Suprapubic skin (tissue), 4 donors: ENCODE results near the gene LZTS3.

ENCODE experiments used
- CTCF ChIP-seq, 2 donors: fragments of 200-600 bp in 1 of 2; fragments of 450-650 bp in 1 of 2; sonication (generic) in 1 of 2; IDR thresholded peaks; one replicate each; pipeline ENCODE4 v1.5.1; 2016 to 2019; ENCODE audit warnings: antibody characterized with exemption in 2 of 2, mild to moderate bottlenecking in 1 of 2, moderate library complexity in 1 of 2
- POLR2A ChIP-seq, 2 donors: fragments of 450-650 bp; IDR thresholded peaks; one replicate each; pipeline ENCODE4 v1.6.1; 2017; ENCODE audit warnings: antibody characterized with exemption in 2 of 2, mild to moderate bottlenecking in 2 of 2, moderate library complexity in 2 of 2
- POLR2AphosphoS5 ChIP-seq, 3 donors: sonication (generic); formaldehyde crosslinking; IDR thresholded peaks; one replicate each; pipeline ENCODE4 v1.6.1; 2017; ENCODE audit warnings: antibody characterized with exemption in 3 of 3

DNA sequence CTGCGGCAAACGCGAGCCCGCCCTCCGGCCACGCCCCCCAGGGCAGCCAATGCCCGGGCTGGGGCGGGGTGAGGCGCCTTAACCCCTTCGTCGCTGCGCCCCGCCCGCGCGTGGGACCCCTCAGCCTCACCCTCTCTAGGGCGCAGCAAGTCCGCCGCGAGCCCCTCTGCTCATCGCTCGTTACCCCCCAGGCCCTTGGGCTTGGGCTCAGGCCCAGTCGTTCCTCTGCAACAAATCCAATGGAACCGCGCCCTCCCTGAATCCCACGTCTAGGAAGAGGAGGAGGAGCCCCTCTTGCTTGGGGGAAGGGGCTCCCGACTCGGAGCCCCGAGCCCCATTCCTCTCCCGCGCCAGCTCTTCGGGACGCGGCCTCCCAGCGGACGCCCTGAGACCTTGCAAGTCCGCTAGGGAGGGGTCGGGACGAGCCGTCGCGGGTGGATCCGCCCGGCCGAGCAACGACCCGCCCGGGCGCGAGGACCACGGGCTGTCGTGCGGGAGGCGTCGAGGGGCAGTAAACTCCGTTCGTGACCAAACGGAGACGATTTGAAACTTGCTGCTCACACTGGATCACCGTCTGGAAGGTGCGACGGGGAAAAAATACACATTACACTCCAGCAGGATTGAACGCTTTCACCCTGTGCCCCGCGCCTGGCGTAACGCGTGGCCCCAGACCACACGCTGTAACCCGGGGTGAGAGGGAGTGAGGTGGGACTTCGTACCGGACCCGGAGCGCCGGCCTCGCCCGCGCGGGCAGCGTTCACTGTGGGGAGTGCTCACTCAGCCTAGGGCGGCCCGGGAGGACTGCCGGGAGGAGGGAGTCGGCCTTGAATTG, 477 bp upstream of the LZTS3 start:
- TF ChIP-seq CTCF (IDR thresholded peaks at IDR 0.05) (peak in 1 of 2 donors; percentile 26), POLR2AphosphoS5 (IDR thresholded peaks at IDR 0.05) (no peak), POLR2A (IDR thresholded peaks at IDR 0.05) (no peak)
